DMS79 (cell line): ENCODE results near the gene ASB13.

Experiments used
- DNase-seq: peaks from one replicate; lab custom pipeline; 2025; lab: John Stamatoyannopoulos, UW

The ASB13 gene

DNA sequence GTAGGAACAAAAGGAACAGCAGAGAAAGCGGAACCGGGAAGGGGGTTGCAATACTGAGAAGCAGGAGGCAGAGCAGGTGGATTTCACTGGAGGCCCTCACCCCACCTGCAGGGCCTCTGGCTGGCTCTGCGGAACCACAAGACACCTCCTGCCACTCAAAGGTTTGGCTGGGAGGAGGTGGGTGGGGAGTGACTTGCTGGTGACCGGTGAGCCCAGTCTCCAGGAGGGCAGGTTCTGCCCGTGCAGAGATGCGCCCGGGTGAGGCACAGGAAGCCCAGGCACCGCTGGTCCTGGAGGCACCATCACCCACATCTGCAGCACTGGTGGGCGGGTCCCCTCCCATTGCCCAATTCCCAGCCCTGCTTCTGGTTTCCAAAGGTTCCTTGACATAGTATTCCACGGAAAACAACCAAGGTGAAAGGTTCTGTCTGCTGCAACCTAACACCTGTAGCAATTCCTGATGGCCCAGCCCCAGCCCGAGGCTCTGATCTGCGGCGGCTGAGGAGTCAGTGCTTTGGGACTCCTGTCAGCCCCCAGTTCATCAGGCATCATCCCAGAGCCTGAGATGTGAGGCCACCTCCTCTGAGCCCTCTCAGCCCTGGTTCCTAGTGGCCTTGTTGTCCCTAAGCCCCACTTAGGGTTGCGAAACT lies 77.3 kb downstream of the ASB13 start:
- DNase-seq: no peak
